Central memory CD8-positive, alpha-beta T cell (primary cell): ENCODE data around the gene CARD9.

Source experiments
- ATAC-seq: fragments of 150-1000 bp; cut with Tn5 transposase; replicated peaks from 2 replicates; pipeline ENCODE4 v1.10.0; 2022; ENCODE audit warnings: mild to moderate bottlenecking, moderate FRiP score, moderate number of reproducible peaks; ENCODE audit not compliant: poor library complexity, severe bottlenecking; ENCODE audit errors: extremely low read depth
- DNase-seq, 2 donors: peaks; one replicate each; pipeline ENCODE4 v3.0.0; 2021; ENCODE audit warnings: low spot score in 2 of 2
- H3K27ac Mint-ChIP-seq: one replicate; pipeline ENCODE4 v1.8.0; 2022; ENCODE audit warnings: low read depth, mild to moderate bottlenecking, moderate library complexity, mixed read lengths
- H3K27me3 Mint-ChIP-seq: one replicate; pipeline ENCODE4 v1.8.0; 2022; ENCODE audit warnings: mixed read lengths
- H3K36me3 Mint-ChIP-seq: one replicate; pipeline ENCODE4 v1.8.0; 2022; ENCODE audit warnings: mild to moderate bottlenecking, moderate library complexity, mixed read lengths; ENCODE audit not compliant: insufficient read depth
- H3K4me1 Mint-ChIP-seq: one replicate; pipeline ENCODE4 v1.8.0; 2022; ENCODE audit warnings: mixed read lengths
- H3K4me3 Mint-ChIP-seq: one replicate; pipeline ENCODE4 v1.8.0; 2022; ENCODE audit warnings: mild to moderate bottlenecking, moderate library complexity, mixed read lengths
- H3K9me3 Mint-ChIP-seq: one replicate; pipeline ENCODE4 v1.8.0; 2022; ENCODE audit warnings: mixed read lengths

CARD9 gene

GRCh38 chr9:136383436-136383835 lies 10.0 kb upstream of the CARD9 start:
- Mint-ChIP-seq H3K4me3 (no peak overlapping the region), H3K27ac (no peak overlapping the region), H3K27me3 (no peaks in the 10 kb centered on the region), H3K4me1 (peaks cover 24% of the 10 kb centered on the region), H3K36me3 (peaks cover 18% of the 10 kb centered on the region), H3K9me3 (no peaks in the 10 kb centered on the region)
- ATAC-seq (no peak), DNase-seq (no peak)

GRCh38 chr9:136381966-136382513 lies 8.6 kb upstream of the CARD9 start:
- no peaks in the 10 kb centered on the region for H3K27me3 Mint-ChIP-seq
- peaks cover 14% of the 10 kb centered on the region for H3K36me3 Mint-ChIP-seq
- DNase-seq (no peak), ATAC-seq (no peak)
- no peaks in the 10 kb centered on the region for H3K9me3 Mint-ChIP-seq
- no peak overlapping the region for H3K4me3 Mint-ChIP-seq
- peaks cover 24% of the 10 kb centered on the region for H3K4me1 Mint-ChIP-seq
- no peak overlapping the region for H3K27ac Mint-ChIP-seq

- no peaks in the 10 kb centered on the region for H3K9me3 Mint-ChIP-seq
- peaks cover 24% of the 10 kb centered on the region for H3K4me1 Mint-ChIP-seq
- peaks cover 12% of the 10 kb centered on the region for H3K36me3 Mint-ChIP-seq
- ATAC-seq (no peak), DNase-seq (no peak)
- no peak overlapping the region for H3K4me3 Mint-ChIP-seq
- H3K27ac Mint-ChIP-seq: no peak overlapping the region
- no peaks in the 10 kb centered on the region for H3K27me3 Mint-ChIP-seq
Measured at GRCh38 chr9:136381311-136381710, 7.8 kb upstream of the CARD9 start.

- Mint-ChIP-seq H3K9me3 (no peaks in the 10 kb centered on the region), H3K27me3 (no peaks in the 10 kb centered on the region), H3K4me3 (no peak overlapping the region), H3K36me3 (peaks cover 12% of the 10 kb centered on the region), H3K27ac (no peak overlapping the region), H3K4me1 (peaks cover 15% of the 10 kb centered on the region)
- DNase-seq: no peak
- ATAC-seq: no peak
Measured at GRCh38 chr9:136380381-136380780, 6.9 kb upstream of the CARD9 start.

GRCh38 chr9:136379891-136380290 lies 6.4 kb upstream of the CARD9 start:
- Mint-ChIP-seq H3K27ac (no peak overlapping the region), H3K36me3 (peaks cover 10% of the 10 kb centered on the region), H3K27me3 (no peaks in the 10 kb centered on the region), H3K4me1 (peaks cover 10% of the 10 kb centered on the region), H3K4me3 (no peak overlapping the region), H3K9me3 (no peaks in the 10 kb centered on the region)
- ATAC-seq (no peak), DNase-seq (no peak)

- H3K4me1 Mint-ChIP-seq: peaks cover 5% of the 10 kb centered on the region
- ATAC-seq (no peak), DNase-seq (no peak)
- H3K27ac Mint-ChIP-seq: no peak overlapping the region
- H3K36me3 Mint-ChIP-seq: peaks cover 7% of the 10 kb centered on the region
- no peak overlapping the region for H3K4me3 Mint-ChIP-seq
- no peaks in the 10 kb centered on the region for H3K27me3 Mint-ChIP-seq
- no peaks in the 10 kb centered on the region for H3K9me3 Mint-ChIP-seq
Measured at GRCh38 chr9:136379401-136379800, 5.9 kb upstream of the CARD9 start.

- no peak overlapping the region for H3K27ac Mint-ChIP-seq
- no peak for ATAC-seq
- no peaks in the 10 kb centered on the region for H3K27me3 Mint-ChIP-seq
Measured at GRCh38 chr9:136379003-136379287, 5.5 kb upstream of the CARD9 start.

GRCh38 chr9:136378170-136379002 lies 4.9 kb upstream of the CARD9 start:
- H3K4me3 Mint-ChIP-seq: no peak overlapping the region
- peaks cover 5% of the 10 kb centered on the region for H3K36me3 Mint-ChIP-seq
- no peaks in the 10 kb centered on the region for H3K9me3 Mint-ChIP-seq
- no peaks in the 10 kb centered on the region for H3K27me3 Mint-ChIP-seq
- no peak for ATAC-seq
- H3K4me1 Mint-ChIP-seq: no peaks in the 10 kb centered on the region
- no peak for DNase-seq
- H3K27ac Mint-ChIP-seq: no peak overlapping the region

More at GRCh38 chr9:136379003-136379287, 5.5 kb upstream of the CARD9 start:
- no peak for DNase-seq
- Mint-ChIP-seq H3K36me3 (peaks cover 5% of the 10 kb centered on the region), H3K9me3 (no peaks in the 10 kb centered on the region), H3K4me3 (no peak overlapping the region), H3K4me1 (peaks cover under 1% of the 10 kb centered on the region)

- Mint-ChIP-seq H3K27ac (no peak overlapping the region), H3K27me3 (no peaks in the 10 kb centered on the region), H3K4me3 (no peak overlapping the region), H3K9me3 (no peaks in the 10 kb centered on the region), H3K36me3 (peaks cover 5% of the 10 kb centered on the region), H3K4me1 (no peaks in the 10 kb centered on the region)
- ATAC-seq: no peak
- DNase-seq: no peak
Measured at GRCh38 chr9:136377341-136378169, 4.1 kb upstream of the CARD9 start.

GRCh38 chr9:136376457-136376856 lies 3.0 kb upstream of the CARD9 start:
- peaks cover 5% of the 10 kb centered on the region for H3K36me3 Mint-ChIP-seq
- no peak overlapping the region for H3K4me3 Mint-ChIP-seq
- no peaks in the 10 kb centered on the region for H3K9me3 Mint-ChIP-seq
- no peak overlapping the region for H3K27ac Mint-ChIP-seq
- ATAC-seq (no peak), DNase-seq (no peak)
- H3K4me1 Mint-ChIP-seq: no peaks in the 10 kb centered on the region
- no peaks in the 10 kb centered on the region for H3K27me3 Mint-ChIP-seq

GRCh38 chr9:136375096-136375495 lies 1.6 kb upstream of the CARD9 start:
- ATAC-seq (no peak), DNase-seq (no peak)
- H3K27me3 Mint-ChIP-seq: no peaks in the 10 kb centered on the region
- H3K27ac Mint-ChIP-seq: no peak overlapping the region
- no peaks in the 10 kb centered on the region for H3K9me3 Mint-ChIP-seq
- H3K4me3 Mint-ChIP-seq: no peak overlapping the region
- peaks cover 2% of the 10 kb centered on the region for H3K36me3 Mint-ChIP-seq
- H3K4me1 Mint-ChIP-seq: no peaks in the 10 kb centered on the region

GRCh38 chr9:136374183-136374575 lies 710 bp upstream of the CARD9 start:
- Mint-ChIP-seq H3K27me3 (no peaks in the 10 kb centered on the region), H3K36me3 (peaks cover 2% of the 10 kb centered on the region), H3K27ac (no peak overlapping the region), H3K9me3 (no peaks in the 10 kb centered on the region), H3K4me3 (no peak overlapping the region), H3K4me1 (no peaks in the 10 kb centered on the region)
- ATAC-seq (no peak), DNase-seq (no peak)
